SK-N-SH (cell line): ENCODE data around the gene SCEL.

ENCODE experiments used
- CTCF ChIP-seq: fragments of 200-600 bp; sonication (generic); IDR thresholded peaks from 2 replicates; pipeline ENCODE4 v1.6.1; 2017; ENCODE audit warnings: antibody characterized with exemption, mild to moderate bottlenecking, moderate library complexity
- RFX5 ChIP-seq: IDR thresholded peaks from 2 replicates; pipeline ENCODE4 v1.6.1; 2012; ENCODE audit warnings: mild to moderate bottlenecking, improper control_type of control experiment, low read length
- RXRA ChIP-seq: IDR thresholded peaks from 2 replicates; pipeline ENCODE4 v1.4.0; 2012; ENCODE audit warnings: low read depth, mild to moderate bottlenecking, borderline replicate concordance

DNA sequence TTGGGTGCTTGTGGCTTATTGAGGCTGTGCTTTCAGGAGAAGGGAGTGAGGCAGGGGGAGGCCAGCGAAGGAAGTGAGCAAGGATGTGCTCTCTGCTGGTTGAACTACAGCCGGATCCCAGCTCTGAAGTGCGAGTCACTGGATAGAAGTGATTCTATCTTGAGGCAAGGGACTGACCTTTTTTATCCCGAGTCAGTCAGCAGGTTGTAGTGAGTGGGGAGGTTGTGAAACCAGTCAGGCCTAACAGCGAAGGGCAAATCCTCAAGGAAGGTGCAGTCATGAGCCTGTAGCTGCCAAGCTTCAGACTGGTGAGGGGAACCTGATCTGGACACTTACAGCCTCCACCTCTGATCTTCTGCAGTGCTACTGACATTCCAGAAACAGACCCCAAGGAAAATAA lies 18.6 kb downstream of the SCEL start:
- TF ChIP-seq CTCF (no peak), RXRA (no peak), RFX5 (no peak)
